Measurements from ENCODE around the gene POLA2.

GRCh38 chr11:65262776-65263175 is 1.0 kb downstream of the POLA2 start:
- no peak for TF ChIP-seq POLR2AphosphoS5 (IDR thresholded peaks at IDR 0.05; ENCODE audit: borderline replicate concordance, low read depth, low read length)
- no peak for TF ChIP-seq EZH2 (IDR thresholded peaks at IDR 0.05)
- no peak for TF ChIP-seq FOXP2 (optimal IDR thresholded peaks at IDR 0.05; ENCODE audit: control extremely low read depth, extremely low read length, insufficient read depth)

All from SK-N-MC (cell line).